Hepatocyte (in vitro differentiated cells): Measurements from ENCODE around the gene COL4A2.

Experiments
- CTCF ChIP-seq: fragments of 200-600 bp; sonication (generic); IDR thresholded peaks from 2 replicates; pipeline ENCODE4 v1.5.1; 2016; ENCODE audit warnings: antibody characterized with exemption, mild to moderate bottlenecking; ENCODE audit not compliant: poor library complexity
- EZH2 ChIP-seq: fragments of 200-600 bp; sonication (generic); IDR thresholded peaks from 2 replicates; pipeline ENCODE4 v1.6.1; 2016; ENCODE audit warnings: antibody characterized with exemption, mild to moderate bottlenecking, borderline replicate concordance

DNA sequence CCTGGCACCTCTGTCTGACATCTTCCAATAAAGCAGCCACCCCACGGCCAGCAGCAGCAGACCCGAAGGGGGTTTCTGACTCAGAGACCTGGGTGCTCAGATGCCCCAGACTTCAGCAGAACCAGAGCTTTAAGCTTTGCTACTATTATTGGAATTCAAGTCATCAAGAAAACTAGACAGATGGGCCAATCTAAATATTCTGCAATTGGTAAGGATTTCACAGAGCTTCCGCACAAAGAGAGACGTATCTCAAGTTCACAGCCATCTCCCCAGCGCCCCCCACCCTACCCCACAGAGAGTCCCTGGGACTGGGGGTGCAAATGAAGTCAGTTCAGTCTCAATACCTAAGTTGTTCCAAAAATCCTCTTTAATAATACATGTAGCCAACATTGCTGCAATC is 215.6 kb downstream of the COL4A2 start:
- TF ChIP-seq CTCF (no peak), EZH2 (no peak)
